PFSK-1 (cell line): ENCODE data around the gene KCNQ5. TPM values are rescaled to one million over a fixed set of nuclear protein-coding genes. Genes with fewer than 3 reads are reported as not detected.

Source experiments
- FOXP2 ChIP-seq: optimal IDR thresholded peaks from 2 replicates; pipeline ENCODE3; 2011; ENCODE audit warnings: borderline replicate concordance, control low read depth, inconsistent platforms; ENCODE audit not compliant: insufficient read depth; ENCODE audit errors: extremely low read length, extremely low read depth
- POLR2AphosphoS5 ChIP-seq: IDR thresholded peaks from 2 replicates; pipeline ENCODE4 v1.6.1; 2012; ENCODE audit warnings: low read depth, mild to moderate bottlenecking, control low read depth, low read length, moderate library complexity
- SIN3A ChIP-seq: IDR thresholded peaks from 2 replicates; pipeline ENCODE4 v1.6.1; 2012; ENCODE audit warnings: mild to moderate bottlenecking, low read length, moderate library complexity, borderline replicate concordance; ENCODE audit not compliant: insufficient read depth
- TAF1 ChIP-seq: IDR thresholded peaks from 2 replicates; pipeline ENCODE4 v1.6.1; 2012; ENCODE audit warnings: low read length, control low read depth, borderline replicate concordance; ENCODE audit not compliant: insufficient read depth
- polyA plus RNA-seq: library from polyadenylated mRNA; unstranded; fragments of >200 nt; gene quantifications from one replicate; pipeline ENCODE4 v1.2.1, GENCODE V29; 2012; ENCODE audit warnings: low read depth, missing spikeins; ENCODE audit not compliant: insufficient read length
- TF ChIP-seq, protein P1 (sequence below), 2 experiments: IDR thresholded peaks; 2 replicates each; pipeline versions ENCODE4 v1.6.1 to v1.8.0; 2011 to 2012; ENCODE audit warnings: low read depth in 2 of 2, low read length in 2 of 2, control low read depth in 1 of 2, inconsistent platforms in 1 of 2, mild to moderate bottlenecking in 1 of 2, moderate library complexity in 1 of 2; ENCODE audit not compliant: insufficient read depth in 1 of 2

The KCNQ5 gene
- 18.9 TPM for polyA plus RNA-seq

DNA sequence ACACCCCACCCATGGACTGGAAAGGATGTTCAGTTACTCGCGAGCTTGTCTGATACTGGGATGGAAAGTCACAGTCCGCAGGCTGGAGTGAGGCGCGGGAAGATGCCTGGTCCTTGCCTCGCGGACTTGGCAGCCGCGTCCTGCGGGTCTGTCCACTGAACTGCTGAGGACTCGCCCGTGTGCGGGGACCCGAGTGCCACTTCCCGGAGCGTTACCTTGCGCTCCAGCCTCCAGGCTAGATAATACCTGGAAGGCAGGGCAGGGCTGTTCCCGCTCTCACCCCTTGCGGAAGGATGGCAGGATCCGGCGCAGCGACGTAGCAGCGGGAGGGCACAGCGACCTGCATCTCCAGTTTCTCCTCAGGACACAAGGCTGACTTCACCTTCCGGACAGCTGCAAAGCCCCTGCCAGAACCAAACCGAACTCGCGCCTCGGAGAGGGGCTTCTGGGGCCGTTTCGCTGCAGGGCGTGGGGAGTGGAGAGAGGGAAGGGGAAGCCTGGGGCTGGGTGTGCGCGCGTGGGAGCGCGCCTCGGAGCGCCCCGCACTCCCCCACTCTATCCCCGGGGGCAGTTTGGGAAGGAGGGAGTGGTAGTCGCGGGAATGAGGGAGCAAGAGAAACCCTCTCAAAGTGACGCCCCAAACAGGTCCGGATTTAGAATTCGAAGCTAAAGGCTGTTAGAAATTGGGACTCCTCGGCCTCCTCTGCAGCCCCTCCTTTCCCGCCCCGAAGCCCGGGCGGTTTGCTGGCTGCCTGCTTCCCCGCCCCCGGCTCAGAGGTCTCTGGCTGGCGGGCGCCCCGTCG, at the start of gene KCNQ5:
Gene KCNQ5, plus strand, starts transcription at position 774 of the 803 bp plus-strand sequence.
- TF ChIP-seq POLR2AphosphoS5 = no peak
- TF ChIP-seq, protein P1, sequence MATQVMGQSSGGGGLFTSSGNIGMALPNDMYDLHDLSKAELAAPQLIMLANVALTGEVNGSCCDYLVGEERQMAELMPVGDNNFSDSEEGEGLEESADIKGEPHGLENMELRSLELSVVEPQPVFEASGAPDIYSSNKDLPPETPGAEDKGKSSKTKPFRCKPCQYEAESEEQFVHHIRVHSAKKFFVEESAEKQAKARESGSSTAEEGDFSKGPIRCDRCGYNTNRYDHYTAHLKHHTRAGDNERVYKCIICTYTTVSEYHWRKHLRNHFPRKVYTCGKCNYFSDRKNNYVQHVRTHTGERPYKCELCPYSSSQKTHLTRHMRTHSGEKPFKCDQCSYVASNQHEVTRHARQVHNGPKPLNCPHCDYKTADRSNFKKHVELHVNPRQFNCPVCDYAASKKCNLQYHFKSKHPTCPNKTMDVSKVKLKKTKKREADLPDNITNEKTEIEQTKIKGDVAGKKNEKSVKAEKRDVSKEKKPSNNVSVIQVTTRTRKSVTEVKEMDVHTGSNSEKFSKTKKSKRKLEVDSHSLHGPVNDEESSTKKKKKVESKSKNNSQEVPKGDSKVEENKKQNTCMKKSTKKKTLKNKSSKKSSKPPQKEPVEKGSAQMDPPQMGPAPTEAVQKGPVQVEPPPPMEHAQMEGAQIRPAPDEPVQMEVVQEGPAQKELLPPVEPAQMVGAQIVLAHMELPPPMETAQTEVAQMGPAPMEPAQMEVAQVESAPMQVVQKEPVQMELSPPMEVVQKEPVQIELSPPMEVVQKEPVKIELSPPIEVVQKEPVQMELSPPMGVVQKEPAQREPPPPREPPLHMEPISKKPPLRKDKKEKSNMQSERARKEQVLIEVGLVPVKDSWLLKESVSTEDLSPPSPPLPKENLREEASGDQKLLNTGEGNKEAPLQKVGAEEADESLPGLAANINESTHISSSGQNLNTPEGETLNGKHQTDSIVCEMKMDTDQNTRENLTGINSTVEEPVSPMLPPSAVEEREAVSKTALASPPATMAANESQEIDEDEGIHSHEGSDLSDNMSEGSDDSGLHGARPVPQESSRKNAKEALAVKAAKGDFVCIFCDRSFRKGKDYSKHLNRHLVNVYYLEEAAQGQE (IDR thresholded peaks at IDR 0.05; ENCODE audit: insufficient read depth in 1 of 2, low read depth in 2 of 2, low read length in 2 of 2) = no peak
- TF ChIP-seq TAF1 = no peak; the same call in 1 of the 2 replicates
- peak; percentile 75 for TF ChIP-seq FOXP2
- TF ChIP-seq SIN3A = no peak

DNA sequence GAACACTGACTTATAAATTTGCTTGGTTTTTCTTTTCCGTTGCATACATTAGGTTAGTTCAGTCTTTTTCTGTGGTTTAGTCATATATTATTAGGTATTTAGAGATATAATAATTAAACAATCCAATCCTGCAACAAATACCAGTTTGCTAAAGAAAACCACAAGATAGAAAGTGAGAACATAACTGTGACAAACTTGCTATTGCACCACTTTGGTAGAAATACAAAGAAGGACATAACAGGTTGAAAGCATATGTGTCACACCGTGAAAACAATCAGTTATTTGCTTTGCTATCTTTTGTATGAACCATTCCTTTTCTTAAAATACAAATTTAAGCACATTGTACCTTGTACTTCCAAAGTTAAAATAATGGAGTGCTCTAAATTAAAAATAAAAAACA, 42.0 kb upstream of the KCNQ5 start:
- TF ChIP-seq TAF1 (no peak), SIN3A (no peak), FOXP2 (no peak), POLR2AphosphoS5 (no peak)
- TF ChIP-seq, protein P1 (IDR thresholded peaks at IDR 0.05; ENCODE audit: insufficient read depth in 1 of 2, low read depth in 2 of 2, low read length in 2 of 2) = no peak

GRCh38 chr6:72580281-72580940, 41.5 kb upstream of the KCNQ5 start:
- no peak for TF ChIP-seq TAF1

GRCh38 chr6:72588155-72588554, 33.7 kb upstream of the KCNQ5 start:
- TF ChIP-seq POLR2AphosphoS5 (no peak), SIN3A (no peak), TAF1 (no peak), FOXP2 (no peak)
- TF ChIP-seq, protein P1 (IDR thresholded peaks at IDR 0.05; ENCODE audit: insufficient read depth in 1 of 2, low read depth in 2 of 2, low read length in 2 of 2) = no peak

- TF ChIP-seq, protein P1 (IDR thresholded peaks at IDR 0.05; ENCODE audit: insufficient read depth in 1 of 2, low read depth in 2 of 2, low read length in 2 of 2) = no peak
- no peak for TF ChIP-seq TAF1
- TF ChIP-seq POLR2AphosphoS5 = no peak
- no peak for TF ChIP-seq SIN3A
- TF ChIP-seq FOXP2 = no peak
Observed at GRCh38 chr6:72589096-72589495, 32.8 kb upstream of the KCNQ5 start.
